Activated T-cell treated with anti-CD3 and anti-CD28 coated beads, Interleukin-2, amount 50 U/mL, for 4 hours (primary cell): ENCODE results near the gene KDM8. TPM values are rescaled to one million over a fixed set of nuclear protein-coding genes. Genes with fewer than 3 reads are reported as not detected.

Source experiments
- ATAC-seq, 2 donors: fragments of 200-7000 bp; cut with Tn5 transposase; one replicate each; pipeline ENCODE4 v1.10.0; 2021
- DNase-seq: peaks from one replicate; pipeline ENCODE4 v3.0.0-alpha.2; 2020
- H3K27me3 Mint-ChIP-seq: one replicate; pipeline ENCODE4 v1.8.0; 2021; ENCODE audit warnings: low read depth, mixed read lengths
- H3K36me3 Mint-ChIP-seq: one replicate; pipeline ENCODE4 v1.8.0; 2022; ENCODE audit warnings: mixed read lengths; ENCODE audit not compliant: insufficient read depth
- H3K4me1 Mint-ChIP-seq: one replicate; pipeline ENCODE4 v1.8.0; 2021; ENCODE audit warnings: low read depth, mixed read lengths
- H3K4me3 Mint-ChIP-seq: one replicate; pipeline ENCODE4 v1.8.0; 2021; ENCODE audit warnings: mild to moderate bottlenecking, moderate library complexity, mixed read lengths
- H3K9me3 Mint-ChIP-seq: one replicate; pipeline ENCODE4 v1.8.0; 2021; ENCODE audit warnings: mixed read lengths
- total RNA-seq, 3 donors: library from RNA; stranded (reverse); gene quantifications; one replicate each; pipeline ENCODE4 v1.2.1, GENCODE V29; 2021

KDM8 gene
- total RNA-seq: 10 to 100 TPM in 1 of 3 donors, 1 to 10 TPM in 2; 8.8 to 10.7 (median 8.9) TPM

- Mint-ChIP-seq H3K4me1 (peaks cover 52% of the 10 kb centered on the region), H3K36me3 (no peaks in the 10 kb centered on the region), H3K9me3 (no peaks in the 10 kb centered on the region), H3K27me3 (no peaks in the 10 kb centered on the region), H3K4me3 (peak within 1 kb of the TSS; percentile 92)
- ATAC-seq: peak; percentile 87 to 93
- peak; percentile 99 for DNase-seq
Measured at GRCh38 chr16:27203507-27204311, at the start of gene KDM8. KDM8 (plus strand) TSS chr16:27203526; CDS start chr16:27210124, 6,598 bp downstream.

DNA sequence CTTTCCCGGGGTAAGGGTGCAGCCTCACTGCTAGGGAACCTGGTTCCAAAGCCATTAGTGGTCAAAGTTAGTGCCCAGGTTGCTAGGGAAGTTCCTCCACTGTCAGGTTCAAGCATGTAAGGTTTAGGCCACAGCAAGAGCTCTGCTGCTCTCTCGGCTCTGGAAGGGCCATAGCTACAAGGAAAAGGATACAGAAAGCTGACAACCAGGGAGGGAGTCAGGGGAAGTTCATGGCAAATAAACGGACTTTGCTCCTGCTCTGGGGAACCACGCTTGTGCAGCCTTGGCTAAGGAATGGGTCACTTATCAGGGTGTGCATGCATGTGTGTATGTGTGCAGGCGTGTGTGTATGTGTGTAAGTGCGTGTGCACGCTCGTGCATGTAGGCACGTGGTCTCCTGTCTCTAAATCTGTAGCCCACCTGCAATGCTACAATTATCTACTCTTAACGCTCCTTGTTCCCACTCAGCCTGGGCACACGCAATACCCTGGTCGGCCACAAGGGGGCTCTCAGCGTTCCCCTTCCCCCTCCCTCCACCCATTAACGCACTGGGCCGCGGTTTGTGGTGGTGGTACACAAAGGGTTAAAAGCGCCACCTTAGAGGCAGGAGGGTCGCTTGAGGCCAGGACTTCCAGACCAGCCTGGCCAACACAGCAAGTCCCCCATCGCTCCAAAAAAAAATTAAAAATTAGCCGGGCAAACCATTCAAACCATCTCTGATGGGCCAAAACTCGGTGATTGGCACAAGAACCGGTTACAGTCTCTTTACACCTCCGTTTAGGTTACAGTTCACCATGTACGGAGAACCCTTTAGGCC is 48.4 kb upstream of the KDM8 start:
- H3K27me3 Mint-ChIP-seq: no peaks in the 10 kb centered on the region
- H3K9me3 Mint-ChIP-seq: no peaks in the 10 kb centered on the region
- H3K36me3 Mint-ChIP-seq: no peaks in the 10 kb centered on the region
- H3K4me1 Mint-ChIP-seq: peaks cover 11% of the 10 kb centered on the region
- ATAC-seq: peak; percentile 74 to 83
- peak; percentile 77 for DNase-seq
- no peak overlapping the region for H3K4me3 Mint-ChIP-seq

DNA sequence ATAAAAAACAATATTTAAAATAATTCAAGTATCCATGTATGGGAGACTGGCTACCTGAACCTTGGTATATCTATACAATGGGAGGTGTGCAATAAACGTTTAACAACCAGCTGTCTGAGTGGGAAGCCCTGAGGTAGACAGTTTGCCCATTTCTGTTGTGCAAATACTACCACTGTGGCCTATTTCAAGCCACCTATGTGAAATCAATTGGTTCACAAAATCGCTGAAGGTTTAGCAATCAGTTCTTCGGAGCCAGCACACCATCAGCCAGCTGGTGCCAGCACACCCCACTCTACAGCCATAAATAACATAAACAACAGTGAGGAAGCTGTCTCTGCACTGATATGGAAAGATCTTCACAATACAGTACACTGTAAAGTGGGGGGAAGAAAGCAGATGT is 46.7 kb upstream of the KDM8 start:
- H3K4me3 Mint-ChIP-seq: no peak overlapping the region
- no peaks in the 10 kb centered on the region for H3K9me3 Mint-ChIP-seq
- no peaks in the 10 kb centered on the region for H3K36me3 Mint-ChIP-seq
- DNase-seq (no peak), ATAC-seq (no peak)
- peaks cover 11% of the 10 kb centered on the region for H3K4me1 Mint-ChIP-seq
- no peaks in the 10 kb centered on the region for H3K27me3 Mint-ChIP-seq

GRCh38 chr16:27161398-27161797 is 41.9 kb upstream of the KDM8 start:
- Mint-ChIP-seq H3K9me3 (peaks cover 4% of the 10 kb centered on the region), H3K36me3 (no peaks in the 10 kb centered on the region), H3K4me1 (peaks cover 3% of the 10 kb centered on the region), H3K4me3 (no peak overlapping the region), H3K27me3 (no peaks in the 10 kb centered on the region)
- ATAC-seq: no peak
- DNase-seq: no peak

- Mint-ChIP-seq H3K27me3 (no peaks in the 10 kb centered on the region), H3K9me3 (peaks cover 4% of the 10 kb centered on the region), H3K4me3 (no peak overlapping the region), H3K36me3 (no peaks in the 10 kb centered on the region), H3K4me1 (peaks cover 20% of the 10 kb centered on the region)
- ATAC-seq (no peak), DNase-seq (no peak)
Measured at GRCh38 chr16:27164352-27164751, 39.0 kb upstream of the KDM8 start.

DNA sequence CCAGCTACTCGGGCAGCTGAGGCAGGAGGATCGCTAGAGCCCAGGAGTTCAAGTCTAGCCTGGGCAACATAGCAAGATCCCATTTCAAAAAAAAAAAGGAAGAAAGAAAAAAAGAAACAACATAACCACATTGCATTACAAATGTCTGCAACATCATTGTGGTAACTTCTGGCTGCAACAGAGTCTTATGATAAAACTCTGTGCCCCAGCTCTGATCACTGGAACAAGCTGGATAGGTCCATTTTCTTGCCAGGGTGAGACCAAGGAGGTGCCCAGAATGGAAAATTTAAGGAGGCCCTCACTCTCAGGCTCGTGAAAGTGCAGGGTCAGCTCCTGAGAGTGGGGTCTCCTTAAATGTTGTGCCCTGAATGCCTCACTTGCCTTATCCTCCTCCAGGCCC is 37.8 kb upstream of the KDM8 start:
- DNase-seq (no peak), ATAC-seq (no peak)
- H3K9me3 Mint-ChIP-seq: peaks cover 4% of the 10 kb centered on the region
- no peaks in the 10 kb centered on the region for H3K36me3 Mint-ChIP-seq
- no peak overlapping the region for H3K4me3 Mint-ChIP-seq
- peaks cover 32% of the 10 kb centered on the region for H3K4me1 Mint-ChIP-seq
- H3K27me3 Mint-ChIP-seq: no peaks in the 10 kb centered on the region

DNA sequence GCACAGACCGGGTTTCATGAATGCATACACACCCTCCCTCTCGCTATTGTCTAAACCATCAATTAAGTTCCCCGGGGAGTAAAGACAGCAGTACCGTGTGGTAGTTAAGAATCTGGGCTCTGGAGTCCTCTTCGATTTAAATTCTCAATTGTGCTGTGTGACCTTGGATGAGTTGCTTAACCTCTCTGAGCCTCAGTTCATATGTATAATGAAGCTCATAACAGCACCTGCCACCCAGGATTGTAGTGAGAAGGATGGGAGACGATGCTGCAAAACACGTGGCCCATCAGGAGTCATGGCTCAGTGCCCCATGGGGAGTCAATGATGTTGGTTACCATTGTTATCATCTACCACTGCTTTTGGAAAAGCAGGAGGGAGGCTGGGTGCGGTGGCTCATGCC is 34.5 kb upstream of the KDM8 start:
- H3K4me3 Mint-ChIP-seq: no peak overlapping the region
- peaks cover 61% of the 10 kb centered on the region for H3K4me1 Mint-ChIP-seq
- H3K9me3 Mint-ChIP-seq: peaks cover 4% of the 10 kb centered on the region
- ATAC-seq (no peak), DNase-seq (no peak)
- H3K27me3 Mint-ChIP-seq: no peaks in the 10 kb centered on the region
- H3K36me3 Mint-ChIP-seq: no peaks in the 10 kb centered on the region

DNA sequence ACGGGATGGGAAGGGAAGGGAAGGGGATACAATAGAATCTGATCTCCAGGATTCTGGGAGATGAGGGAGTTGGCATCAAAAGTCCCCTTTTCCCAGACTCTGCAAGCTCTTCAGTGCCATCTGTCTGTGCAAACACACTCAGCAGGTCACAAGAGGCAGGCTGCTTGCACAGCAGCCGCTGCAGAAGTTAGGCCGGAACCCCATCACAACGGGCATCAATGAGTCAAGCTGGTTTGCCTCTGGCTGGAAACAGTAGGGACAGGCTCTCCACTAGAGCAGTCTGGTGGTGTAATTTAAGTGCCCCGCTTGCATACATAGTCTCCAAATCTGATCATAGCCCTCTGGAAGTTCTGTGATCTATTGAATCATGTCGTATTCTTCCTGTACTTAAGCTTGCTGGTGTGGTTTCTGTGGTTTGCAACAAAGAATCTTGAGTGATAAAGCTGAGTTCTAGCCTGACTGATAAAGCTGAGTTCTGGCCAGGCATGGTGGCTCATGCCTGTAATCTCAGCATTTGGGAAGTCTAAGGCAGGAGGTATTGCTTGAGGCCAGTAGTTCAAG is 33.7 kb upstream of the KDM8 start:
- Mint-ChIP-seq H3K27me3 (no peaks in the 10 kb centered on the region), H3K4me1 (peaks cover 69% of the 10 kb centered on the region), H3K9me3 (peaks cover 4% of the 10 kb centered on the region), H3K4me3 (peak overlapping the region; percentile 35), H3K36me3 (no peaks in the 10 kb centered on the region)
- DNase-seq: peak; percentile 67
- ATAC-seq: peak; percentile 93 to 95

GRCh38 chr16:27171584-27171983 is 31.7 kb upstream of the KDM8 start:
- no peaks in the 10 kb centered on the region for H3K27me3 Mint-ChIP-seq
- H3K4me1 Mint-ChIP-seq: peaks cover 77% of the 10 kb centered on the region
- ATAC-seq: no peak
- H3K4me3 Mint-ChIP-seq: no peak overlapping the region
- no peaks in the 10 kb centered on the region for H3K36me3 Mint-ChIP-seq
- peaks cover 4% of the 10 kb centered on the region for H3K9me3 Mint-ChIP-seq
- no peak for DNase-seq

GRCh38 chr16:27174007-27174406 is 29.3 kb upstream of the KDM8 start:
- ATAC-seq: no peak
- peaks cover 4% of the 10 kb centered on the region for H3K9me3 Mint-ChIP-seq
- no peaks in the 10 kb centered on the region for H3K36me3 Mint-ChIP-seq
- DNase-seq: peak; percentile 31
- H3K27me3 Mint-ChIP-seq: no peaks in the 10 kb centered on the region
- peaks cover 80% of the 10 kb centered on the region for H3K4me1 Mint-ChIP-seq
- no peak overlapping the region for H3K4me3 Mint-ChIP-seq

- no peak overlapping the region for H3K4me3 Mint-ChIP-seq
- no peaks in the 10 kb centered on the region for H3K27me3 Mint-ChIP-seq
- H3K4me1 Mint-ChIP-seq: peaks cover 83% of the 10 kb centered on the region
- H3K36me3 Mint-ChIP-seq: no peaks in the 10 kb centered on the region
- ATAC-seq (no peak), DNase-seq (no peak)
- H3K9me3 Mint-ChIP-seq: peaks cover 4% of the 10 kb centered on the region
Measured at GRCh38 chr16:27174798-27175197, 28.5 kb upstream of the KDM8 start.

DNA sequence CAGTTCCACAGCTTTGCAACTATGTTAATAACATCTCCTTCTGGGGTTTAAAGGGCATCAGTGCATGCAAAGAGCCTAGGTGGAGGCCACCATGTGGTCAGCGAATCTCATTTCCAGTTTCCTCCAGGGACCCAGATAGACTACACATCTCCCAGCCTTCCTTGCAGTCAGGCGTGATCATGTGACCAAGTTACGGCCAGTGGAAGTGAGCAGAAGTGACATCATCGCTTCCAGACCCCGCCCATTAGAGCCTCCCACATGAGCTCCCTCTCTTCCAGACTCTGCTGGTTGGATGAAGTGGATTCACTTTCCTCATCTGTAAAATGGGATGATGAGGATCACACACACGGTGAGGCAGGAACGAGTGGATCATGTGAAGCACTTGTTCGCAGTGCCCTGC is 27.4 kb upstream of the KDM8 start:
- H3K9me3 Mint-ChIP-seq: peaks cover 4% of the 10 kb centered on the region
- no peaks in the 10 kb centered on the region for H3K36me3 Mint-ChIP-seq
- H3K4me1 Mint-ChIP-seq: peaks cover 75% of the 10 kb centered on the region
- no peak overlapping the region for H3K4me3 Mint-ChIP-seq
- no peak for ATAC-seq
- no peak for DNase-seq
- H3K27me3 Mint-ChIP-seq: no peaks in the 10 kb centered on the region

- H3K4me3 Mint-ChIP-seq: no peak overlapping the region
- peak; percentile 35 for DNase-seq
Measured at GRCh38 chr16:27177031-27177774, 26.1 kb upstream of the KDM8 start.

GRCh38 chr16:27179500-27180072 is 23.7 kb upstream of the KDM8 start:
- Mint-ChIP-seq H3K4me3 (no peak overlapping the region), H3K36me3 (no peaks in the 10 kb centered on the region), H3K4me1 (peaks cover 41% of the 10 kb centered on the region), H3K27me3 (no peaks in the 10 kb centered on the region), H3K9me3 (no peaks in the 10 kb centered on the region)
- DNase-seq (peak; percentile 90), ATAC-seq (peak; percentile 73 to 79)

More at GRCh38 chr16:27177031-27177774, 26.1 kb upstream of the KDM8 start:
- Mint-ChIP-seq H3K4me1 (peaks cover 64% of the 10 kb centered on the region), H3K27me3 (no peaks in the 10 kb centered on the region), H3K36me3 (no peaks in the 10 kb centered on the region), H3K9me3 (no peaks in the 10 kb centered on the region)
- ATAC-seq: peak; percentile 69 to 72
